ENCODE measurements around the gene SCAMP1. TPM values are rescaled to one million over a fixed set of nuclear protein-coding genes. Genes with fewer than 3 reads are reported as not detected.
"Not testable (repeated sequence)": the region's sequence is repeated elsewhere in the genome, so short reads cannot be mapped to it uniquely, and the experiment has no call there.

SCAMP1 gene
- total RNA-seq, 1 donor = 24.9 TPM

DNA sequence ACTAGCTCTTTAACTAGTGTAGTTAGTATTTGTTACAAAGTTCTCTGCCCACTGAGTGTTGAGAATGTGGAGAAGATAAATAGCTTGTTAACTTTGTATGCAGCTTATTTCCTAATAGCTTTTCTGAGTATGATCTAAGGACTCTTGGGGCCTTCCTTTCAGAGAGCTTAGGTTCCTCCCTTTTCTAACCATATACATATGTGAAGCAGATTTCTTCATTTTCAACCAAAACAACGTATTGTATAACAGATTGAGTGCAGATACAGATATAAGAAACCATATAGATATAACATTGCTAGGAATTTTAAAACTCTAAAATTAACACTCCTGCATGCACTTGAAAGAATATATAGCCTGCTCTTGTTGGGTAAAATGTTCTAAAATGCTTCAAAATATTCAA, 70.4 kb downstream of the SCAMP1 start:
- Histone ChIP-seq H3K27me3 (ENCODE audit: insufficient read depth, low read length) (no peaks in the 10 kb centered on the region), H3K9me3 (ENCODE audit: low read depth, low read length) (no peaks in the 10 kb centered on the region), H3K4me3 (ENCODE audit: low read length) (no peak overlapping the region), H3K4me1 (ENCODE audit: insufficient read depth, low read length) (no peaks in the 10 kb centered on the region)

DNA sequence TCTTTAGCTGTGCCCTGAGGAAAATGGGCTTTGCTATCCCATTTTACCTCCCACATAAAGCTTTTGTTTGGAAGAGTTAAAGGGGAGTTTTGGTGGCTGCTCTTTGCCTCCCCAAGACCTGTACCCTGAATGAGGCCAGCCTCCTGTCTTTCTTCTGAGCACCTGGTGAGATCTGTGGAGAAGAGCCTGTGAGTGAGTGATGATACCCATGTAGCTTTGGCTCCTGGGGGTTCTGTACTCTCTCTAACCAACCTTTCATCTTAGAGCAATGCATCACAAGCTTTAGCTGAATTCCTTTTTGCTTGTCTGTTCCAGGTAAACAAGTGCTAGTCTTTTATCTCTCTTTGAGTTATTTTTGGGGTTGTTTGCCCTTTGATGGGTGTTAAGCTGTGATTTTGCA, 73.6 kb downstream of the SCAMP1 start:
- Histone ChIP-seq H3K9me3 (ENCODE audit: low read depth, low read length) (no peaks in the 10 kb centered on the region), H3K27me3 (ENCODE audit: insufficient read depth, low read length) (no peaks in the 10 kb centered on the region), H3K4me1 (ENCODE audit: insufficient read depth, low read length) (no peaks in the 10 kb centered on the region), H3K4me3 (ENCODE audit: low read length) (no peak overlapping the region)

- Histone ChIP-seq H3K27me3 (ENCODE audit: insufficient read depth, low read length) (no peaks in the 10 kb centered on the region), H3K4me1 (ENCODE audit: insufficient read depth, low read length) (no peaks in the 10 kb centered on the region), H3K4me3 (ENCODE audit: low read length) (no peak overlapping the region), H3K9me3 (ENCODE audit: low read depth, low read length) (no peaks in the 10 kb centered on the region)
Observed at GRCh38 chr5:78447775-78448424, 87.5 kb downstream of the SCAMP1 start.

- Histone ChIP-seq H3K4me1 (ENCODE audit: insufficient read depth, low read length) (no peaks in the 10 kb centered on the region), H3K9me3 (ENCODE audit: low read depth, low read length) (no peaks in the 10 kb centered on the region), H3K4me3 (ENCODE audit: low read length) (no peak overlapping the region), H3K27me3 (ENCODE audit: insufficient read depth, low read length) (no peaks in the 10 kb centered on the region)
Observed at GRCh38 chr5:78449103-78449502, 88.7 kb downstream of the SCAMP1 start.

GRCh38 chr5:78457507-78457906, 97.1 kb downstream of the SCAMP1 start:
- H3K4me3 ChIP-seq (ENCODE audit: low read length); H3K9me3 ChIP-seq (ENCODE audit: low read depth, low read length); H3K27me3 ChIP-seq (ENCODE audit: insufficient read depth, low read length); H3K4me1 ChIP-seq (ENCODE audit: insufficient read depth, low read length): not testable (repeated sequence)

- Histone ChIP-seq H3K4me1 (ENCODE audit: insufficient read depth, low read length) (no peaks in the 10 kb centered on the region), H3K27me3 (ENCODE audit: insufficient read depth, low read length) (no peaks in the 10 kb centered on the region), H3K4me3 (ENCODE audit: low read length) (no peak overlapping the region), H3K9me3 (ENCODE audit: low read depth, low read length) (no peaks in the 10 kb centered on the region)
Observed at GRCh38 chr5:78458843-78459242, 98.4 kb downstream of the SCAMP1 start.

- no peaks in the 10 kb centered on the region for H3K9me3 ChIP-seq (ENCODE audit: low read depth, low read length)
- no peaks in the 10 kb centered on the region for H3K4me1 ChIP-seq (ENCODE audit: insufficient read depth, low read length)
- no peak overlapping the region for H3K4me3 ChIP-seq (ENCODE audit: low read length)
- H3K27me3 ChIP-seq (ENCODE audit: insufficient read depth, low read length) = no peaks in the 10 kb centered on the region
Observed at GRCh38 chr5:78467140-78467539, 106.7 kb downstream of the SCAMP1 start.

GRCh38 chr5:78467752-78468357, 107.4 kb downstream of the SCAMP1 start:
- no peak overlapping the region for H3K4me3 ChIP-seq (ENCODE audit: low read length)
- H3K4me1 ChIP-seq (ENCODE audit: insufficient read depth, low read length) = no peaks in the 10 kb centered on the region
- no peaks in the 10 kb centered on the region for H3K9me3 ChIP-seq (ENCODE audit: low read depth, low read length)

DNA sequence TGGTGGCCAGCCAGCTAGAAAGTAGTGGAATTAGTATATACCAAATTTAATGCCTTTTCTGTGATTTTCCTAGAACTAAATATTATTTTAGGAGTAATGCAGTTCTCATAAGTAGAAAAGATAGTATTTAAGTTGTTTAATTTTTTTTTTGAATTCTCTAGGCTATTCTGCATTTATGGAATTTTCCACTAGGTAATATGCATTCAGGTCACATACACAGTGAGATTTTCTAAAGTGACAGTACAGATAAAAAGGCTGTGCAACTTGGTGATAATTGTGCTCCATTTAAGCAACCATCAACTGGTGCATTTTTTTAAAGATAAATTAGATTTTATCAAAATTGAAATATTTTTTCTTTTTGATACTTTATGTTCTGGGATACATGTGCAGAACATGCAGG, 111.5 kb downstream of the SCAMP1 start:
- no peaks in the 10 kb centered on the region for H3K27me3 ChIP-seq (ENCODE audit: insufficient read depth, low read length)
- no peaks in the 10 kb centered on the region for H3K9me3 ChIP-seq (ENCODE audit: low read depth, low read length)
- H3K4me3 ChIP-seq (ENCODE audit: low read length) = no peak overlapping the region
- no peaks in the 10 kb centered on the region for H3K4me1 ChIP-seq (ENCODE audit: insufficient read depth, low read length)

More at GRCh38 chr5:78467752-78468357, 107.4 kb downstream of the SCAMP1 start:
- H3K27me3 ChIP-seq (ENCODE audit: insufficient read depth, low read length) = no peaks in the 10 kb centered on the region

DNA sequence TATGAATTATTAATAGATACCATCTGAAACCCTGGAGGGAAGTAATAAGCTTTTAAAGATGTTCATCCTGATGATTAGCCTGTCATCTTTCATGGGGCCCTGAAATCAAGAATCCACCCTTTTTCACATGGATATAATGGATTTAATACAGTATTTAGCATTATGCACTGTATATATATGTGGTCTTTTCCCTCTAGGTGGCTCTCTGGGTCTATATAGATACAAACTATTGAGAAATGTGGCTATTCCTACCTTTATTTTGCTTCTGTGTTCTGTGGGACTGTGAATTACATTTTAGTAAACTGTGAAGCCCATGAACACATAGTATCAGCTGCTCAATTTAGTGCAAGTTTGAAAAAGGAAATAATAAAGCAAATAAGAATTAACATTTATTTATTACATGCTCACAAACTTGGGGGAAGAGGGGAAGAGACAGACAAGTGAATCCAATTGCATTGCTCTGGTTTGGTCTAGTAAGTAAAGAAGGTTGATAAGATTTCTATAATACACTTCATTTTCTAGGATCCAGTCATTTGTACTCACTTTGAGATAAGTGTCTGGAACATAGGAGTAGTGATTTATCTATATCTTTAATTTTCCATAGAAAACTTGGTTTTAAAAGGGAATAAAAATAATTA, 112.2 kb downstream of the SCAMP1 start:
- H3K27me3 ChIP-seq (ENCODE audit: insufficient read depth, low read length) = no peaks in the 10 kb centered on the region
- no peaks in the 10 kb centered on the region for H3K4me1 ChIP-seq (ENCODE audit: insufficient read depth, low read length)
- no peaks in the 10 kb centered on the region for H3K9me3 ChIP-seq (ENCODE audit: low read depth, low read length)
- no peak overlapping the region for H3K4me3 ChIP-seq (ENCODE audit: low read length)

DNA sequence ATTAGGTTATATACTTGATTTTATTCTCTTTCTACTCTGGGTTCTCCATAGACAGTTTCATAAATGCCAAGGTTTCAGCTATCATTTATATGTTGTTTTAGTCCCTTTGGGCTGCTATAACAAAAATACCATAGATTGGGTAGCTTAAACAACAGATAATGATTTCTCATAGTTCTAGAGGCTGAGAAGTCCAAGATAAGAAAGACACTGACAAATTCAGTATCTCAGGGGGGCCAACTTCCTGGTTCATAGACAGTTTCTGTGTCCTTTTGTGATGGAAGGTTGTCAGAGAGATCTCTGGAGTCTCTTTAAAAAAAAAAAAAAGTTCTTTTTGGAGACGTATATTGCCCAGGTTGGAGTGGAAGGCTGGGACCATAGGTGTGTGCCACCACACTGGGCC, 113.3 kb downstream of the SCAMP1 start:
- no peaks in the 10 kb centered on the region for H3K27me3 ChIP-seq (ENCODE audit: insufficient read depth, low read length)
- no peaks in the 10 kb centered on the region for H3K4me1 ChIP-seq (ENCODE audit: insufficient read depth, low read length)
- H3K4me3 ChIP-seq (ENCODE audit: low read length) = no peak overlapping the region
- no peaks in the 10 kb centered on the region for H3K9me3 ChIP-seq (ENCODE audit: low read depth, low read length)

DNA sequence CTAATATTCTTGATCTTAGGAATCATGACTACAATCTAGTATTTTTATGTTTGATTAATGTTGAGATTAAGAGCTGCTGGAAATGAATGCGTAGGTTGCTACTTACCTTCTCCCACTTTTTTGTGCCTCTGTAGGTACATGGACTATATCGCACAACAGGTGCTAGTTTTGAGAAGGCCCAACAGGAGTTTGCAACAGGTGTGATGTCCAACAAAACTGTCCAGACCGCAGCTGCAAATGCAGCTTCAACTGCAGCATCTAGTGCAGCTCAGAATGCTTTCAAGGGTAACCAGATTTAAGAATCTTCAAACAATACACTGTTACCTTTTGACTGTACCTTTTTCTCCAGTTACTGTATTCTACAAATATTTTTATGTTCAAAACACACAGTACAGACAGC, 115.0 kb downstream of the SCAMP1 start:
- Histone ChIP-seq H3K4me3 (ENCODE audit: low read length) (no peak overlapping the region), H3K27me3 (ENCODE audit: insufficient read depth, low read length) (no peaks in the 10 kb centered on the region), H3K9me3 (ENCODE audit: low read depth, low read length) (no peaks in the 10 kb centered on the region), H3K4me1 (ENCODE audit: insufficient read depth, low read length) (no peaks in the 10 kb centered on the region)

DNA sequence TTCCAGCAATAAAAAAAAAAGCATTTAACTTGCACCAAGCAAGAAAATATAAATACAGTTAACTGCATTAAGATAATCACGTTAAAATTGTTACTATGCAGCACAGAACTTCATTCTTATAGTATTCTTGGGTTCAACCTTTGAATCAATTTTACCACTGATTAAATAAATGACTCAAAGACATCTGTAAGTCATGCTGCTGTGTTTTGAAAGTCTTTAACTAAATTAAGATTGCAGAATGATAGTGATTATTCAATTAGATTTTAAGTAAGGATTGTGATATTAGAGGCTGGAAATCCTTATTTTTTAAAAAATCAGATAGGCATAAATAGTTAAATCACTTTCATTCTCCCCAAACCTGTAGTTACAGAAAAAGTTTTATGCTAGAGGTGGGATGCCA, 116.4 kb downstream of the SCAMP1 start:
- Histone ChIP-seq H3K4me1 (ENCODE audit: insufficient read depth, low read length) (no peaks in the 10 kb centered on the region), H3K27me3 (ENCODE audit: insufficient read depth, low read length) (no peaks in the 10 kb centered on the region), H3K4me3 (ENCODE audit: low read length) (no peak overlapping the region)

DNA sequence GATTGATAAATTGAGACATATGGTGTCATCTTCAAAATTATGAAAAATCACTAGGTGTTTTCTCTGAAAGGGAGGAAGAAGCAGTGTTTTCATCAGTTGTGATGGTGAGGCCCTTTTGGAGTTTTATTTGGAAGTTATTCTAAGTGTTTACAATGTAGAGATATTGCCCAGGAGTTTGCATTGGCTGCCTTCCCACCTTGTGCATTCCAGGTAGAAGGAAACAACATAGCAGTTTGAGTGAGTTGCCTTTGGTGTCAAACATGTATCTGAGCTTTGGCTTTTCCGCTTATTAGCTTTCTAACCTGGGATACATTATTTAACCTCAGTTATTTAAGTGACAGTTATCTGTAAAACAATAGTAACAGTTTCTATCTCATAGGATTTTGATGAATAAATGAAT, 122.5 kb downstream of the SCAMP1 start:
- Histone ChIP-seq H3K4me3 (ENCODE audit: low read length) (no peak overlapping the region), H3K27me3 (ENCODE audit: insufficient read depth, low read length) (no peaks in the 10 kb centered on the region), H3K4me1 (ENCODE audit: insufficient read depth, low read length) (peaks cover 25% of the 10 kb centered on the region), H3K9me3 (ENCODE audit: low read depth, low read length) (no peaks in the 10 kb centered on the region)

More for the DNA sequence above, 116.4 kb downstream of the SCAMP1 start:
- no peaks in the 10 kb centered on the region for H3K9me3 ChIP-seq (ENCODE audit: low read depth, low read length)

DNA sequence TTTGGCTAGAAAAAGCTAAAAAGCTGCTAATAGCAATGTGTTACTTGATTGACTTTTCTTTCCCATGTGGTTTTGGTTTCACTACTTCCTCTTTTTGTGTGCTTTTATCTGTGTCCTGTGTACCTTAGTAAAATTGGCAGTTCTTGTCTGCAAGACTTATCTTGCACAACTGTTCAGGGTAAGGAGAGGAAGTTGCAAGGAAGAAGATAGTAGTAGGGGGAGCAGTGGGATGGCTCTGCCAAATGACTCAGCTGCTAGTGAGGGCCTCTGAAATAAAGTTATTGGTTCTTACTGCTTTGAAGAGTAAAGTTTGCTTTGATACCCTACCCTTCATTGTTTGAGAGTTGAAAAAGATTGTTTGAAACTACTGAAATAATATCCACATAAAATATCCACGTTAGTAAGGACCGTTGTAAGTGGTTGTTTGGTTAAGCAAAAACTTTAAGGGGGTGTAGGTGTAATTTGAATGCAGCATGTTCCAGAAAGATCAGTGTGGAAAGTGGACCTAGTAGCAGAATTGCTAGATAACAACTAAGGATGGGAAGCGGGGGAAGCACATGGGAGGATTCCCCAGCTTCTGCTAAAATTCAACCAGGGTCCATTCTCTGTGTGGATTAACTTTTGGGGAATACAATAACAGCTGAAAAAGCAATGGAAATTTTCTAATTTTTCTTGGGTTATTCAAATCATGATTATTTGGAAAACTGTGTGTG, 123.5 kb downstream of the SCAMP1 start:
- Histone ChIP-seq H3K4me3 (ENCODE audit: low read length) (no peak overlapping the region), H3K4me1 (ENCODE audit: insufficient read depth, low read length) (peaks cover 35% of the 10 kb centered on the region), H3K9me3 (ENCODE audit: low read depth, low read length) (no peaks in the 10 kb centered on the region), H3K27me3 (ENCODE audit: insufficient read depth, low read length) (no peaks in the 10 kb centered on the region)
